HG03571 (cell line): ENCODE results near the gene CFAP20DC.
"Not testable (repeated sequence)": the region's sequence is repeated elsewhere in the genome, so short reads cannot be mapped to it uniquely, and the experiment has no call there.

Experiments
- ATAC-seq: cut with Tn5 transposase; IDR thresholded peaks from one replicate; pipeline ENCODE4 v1.9.1; 2021; ENCODE audit not compliant: unreplicated experiment

The CFAP20DC gene

GRCh38 chr3:59023612-59024011 lies 26.2 kb downstream of the CFAP20DC start:
- no peak for ATAC-seq

DNA sequence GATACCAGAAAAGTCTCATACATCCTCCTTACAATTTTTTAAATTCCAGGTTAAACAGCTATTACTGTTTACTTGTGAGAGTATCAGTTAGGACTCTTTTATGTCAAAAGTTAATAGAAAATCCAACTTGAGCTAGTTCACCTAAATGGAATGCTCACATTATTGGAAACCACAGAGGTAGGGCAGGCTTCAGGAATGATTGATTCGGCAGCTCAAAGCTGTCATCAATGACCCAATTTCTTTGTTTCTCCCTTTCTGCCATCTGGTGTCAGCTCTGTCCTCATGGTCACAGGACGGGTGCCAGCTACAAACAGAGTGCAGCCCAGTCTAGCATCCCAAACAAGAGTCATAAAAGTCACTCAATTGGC lies 32.2 kb downstream of the CFAP20DC start:
- ATAC-seq, result no peak

- ATAC-seq, result no peak
These were observed 32.8 kb downstream of the CFAP20DC start for GRCh38 chr3:59016930-59017616.

DNA sequence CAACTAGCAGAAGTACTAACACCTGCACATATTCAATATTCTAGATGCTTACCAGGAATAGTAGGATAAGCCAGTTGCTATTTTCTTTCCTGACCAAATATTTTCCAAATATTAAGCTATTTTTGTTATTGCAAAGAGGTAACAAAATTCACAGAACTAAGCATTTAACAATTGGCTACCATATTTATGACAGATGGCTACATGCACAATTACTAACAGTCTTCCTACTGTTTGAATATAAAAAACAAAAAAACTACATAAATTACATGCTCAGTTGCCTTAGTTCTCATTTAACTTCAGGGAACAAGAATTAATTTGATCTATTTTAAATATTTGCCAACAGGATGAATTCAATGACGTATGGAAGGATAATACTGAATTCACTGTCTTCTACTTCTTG lies 36.2 kb downstream of the CFAP20DC start:
- ATAC-seq, result no peak

GRCh38 chr3:59006634-59007517 lies 42.9 kb downstream of the CFAP20DC start:
- ATAC-seq, result no peak

DNA sequence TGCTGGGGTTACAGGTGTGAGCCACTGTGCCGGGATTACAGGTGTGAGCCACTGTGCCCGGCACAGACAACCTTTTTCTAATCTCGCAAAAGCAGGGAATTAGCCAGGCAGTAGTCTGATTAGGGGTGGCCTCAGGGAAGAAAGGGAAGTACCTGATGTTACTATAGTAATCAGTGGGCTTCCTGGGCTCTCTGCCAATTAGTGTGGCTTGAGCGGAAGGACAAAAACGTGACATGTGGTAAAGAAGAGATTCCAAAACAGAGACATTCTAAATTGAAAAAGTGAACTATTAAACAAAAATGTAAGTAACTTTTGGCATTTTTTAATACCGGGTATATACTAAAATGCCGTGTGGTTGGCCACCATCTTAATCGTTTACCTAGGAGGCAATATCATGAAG lies 48.1 kb downstream of the CFAP20DC start:
- no peak for ATAC-seq

GRCh38 chr3:58999774-59000160 lies 50.1 kb downstream of the CFAP20DC start:
- no peak for ATAC-seq

GRCh38 chr3:58999134-58999773 lies 50.6 kb downstream of the CFAP20DC start:
- ATAC-seq, result no peak

DNA sequence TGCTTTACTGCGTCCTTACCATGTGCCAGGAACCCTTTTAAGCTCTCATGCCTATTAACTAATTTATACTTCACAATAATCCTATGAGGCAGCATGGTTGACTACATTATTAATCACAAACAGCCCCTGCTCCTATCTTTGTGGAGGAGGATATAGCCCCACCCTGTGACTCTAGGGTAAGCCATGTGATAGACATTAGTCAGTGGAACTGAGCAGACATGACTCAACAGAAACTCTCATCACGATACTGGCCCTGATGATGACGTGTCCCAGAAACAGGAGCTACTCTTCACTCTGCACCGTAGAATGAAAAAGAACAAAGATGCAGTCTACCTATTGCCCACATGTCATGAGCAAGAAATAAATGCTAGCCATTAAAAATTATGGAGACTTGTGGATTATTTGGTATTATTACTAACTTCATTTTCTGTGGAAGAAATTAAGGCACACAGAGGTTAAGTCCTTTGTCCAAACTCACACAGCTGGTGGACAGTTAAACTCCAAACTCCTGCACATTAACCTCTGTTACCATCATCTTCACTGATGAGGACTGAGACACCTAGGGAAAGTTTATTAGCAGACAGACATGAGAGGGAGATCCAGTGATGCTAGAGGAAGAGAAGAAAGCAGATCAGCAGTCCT lies 51.2 kb downstream of the CFAP20DC start:
- ATAC-seq, result no peak

GRCh38 chr3:58996730-58997129 lies 53.1 kb downstream of the CFAP20DC start:
- no peak for ATAC-seq

GRCh38 chr3:58994746-58995330 lies 55.0 kb downstream of the CFAP20DC start:
- no peak for ATAC-seq

GRCh38 chr3:58993547-58993946 lies 56.3 kb downstream of the CFAP20DC start:
- ATAC-seq, result no peak

DNA sequence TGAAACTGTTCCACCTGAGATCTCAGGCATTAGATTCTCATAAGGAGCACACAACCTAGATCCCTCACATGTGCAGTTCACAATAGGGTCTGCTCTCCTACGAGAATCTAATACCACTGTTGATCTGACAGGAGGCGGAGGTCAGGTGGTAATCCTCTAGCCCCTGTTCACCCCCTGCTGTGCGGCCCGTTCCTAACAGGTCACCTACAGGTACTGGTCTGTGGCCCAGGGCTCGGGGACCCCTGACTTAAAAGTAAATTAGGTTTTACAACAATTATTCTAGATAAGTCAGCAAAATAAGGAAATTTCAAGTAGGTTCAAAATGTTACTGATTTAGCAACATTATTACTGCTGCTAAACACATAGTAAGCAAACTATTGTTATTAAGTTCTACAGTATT lies 58.2 kb downstream of the CFAP20DC start:
- ATAC-seq, result no peak

DNA sequence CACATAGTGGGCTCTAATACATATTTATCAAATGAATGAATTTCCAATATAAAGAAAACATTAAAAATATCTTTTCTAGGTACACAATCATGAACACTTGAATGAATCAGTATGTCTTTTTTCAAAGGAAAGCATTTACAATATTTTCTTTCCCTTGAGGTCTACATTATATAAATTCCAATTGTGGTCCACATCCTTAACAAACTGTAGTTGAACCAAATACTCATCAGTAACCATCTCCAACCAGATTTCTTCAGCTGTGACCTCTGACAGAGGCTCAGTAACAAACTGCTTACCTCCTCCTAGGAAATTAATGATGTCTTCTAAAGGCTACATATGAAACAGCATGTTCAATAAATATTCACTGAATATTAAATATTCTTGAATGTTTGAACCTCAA lies 58.8 kb downstream of the CFAP20DC start:
- ATAC-seq, result no peak

DNA sequence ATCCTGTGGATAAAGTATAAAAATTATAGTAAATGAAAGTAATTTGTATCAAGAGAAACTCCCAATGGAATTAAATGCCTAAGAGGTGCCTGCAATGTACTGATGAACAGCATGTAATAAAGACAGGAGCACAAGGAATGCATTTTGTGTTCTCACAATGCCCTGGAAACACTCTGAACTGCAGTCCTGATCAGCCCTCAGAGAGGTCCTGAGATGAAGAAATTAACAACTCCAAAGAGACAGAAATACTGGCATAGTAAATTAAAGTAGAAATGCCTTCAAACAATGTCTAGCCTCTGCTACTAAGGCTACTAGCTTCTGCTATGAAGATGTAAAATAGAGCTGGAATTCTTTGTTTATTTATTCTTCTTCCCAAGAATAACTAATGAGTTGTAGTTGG lies 59.9 kb downstream of the CFAP20DC start:
- ATAC-seq, result no peak

- no peak for ATAC-seq
These were observed 60.7 kb downstream of the CFAP20DC start for GRCh38 chr3:58989163-58989562.

DNA sequence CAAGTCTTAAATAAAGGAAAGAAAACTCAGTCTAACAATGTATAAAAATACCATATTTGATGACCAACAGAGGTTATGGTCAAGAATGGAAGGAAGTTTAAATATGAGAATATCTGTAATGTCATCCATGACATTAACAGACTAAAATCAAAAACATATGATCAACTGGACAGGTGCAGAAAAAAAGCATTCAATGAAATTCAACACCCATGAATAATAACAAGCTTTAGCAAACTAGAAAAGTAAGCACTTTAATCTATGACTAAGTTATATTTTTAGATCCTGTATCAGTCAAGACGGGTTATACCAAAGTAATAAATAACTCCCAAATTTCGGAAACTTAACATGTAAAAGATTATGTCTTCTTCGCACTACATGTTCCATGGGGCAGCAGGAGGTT lies 61.8 kb downstream of the CFAP20DC start:
- no peak for ATAC-seq

GRCh38 chr3:58986654-58987053 lies 63.2 kb downstream of the CFAP20DC start:
- no peak for ATAC-seq

GRCh38 chr3:58979840-58980239 lies 70.0 kb downstream of the CFAP20DC start:
- no peak for ATAC-seq

GRCh38 chr3:58973796-58974195 lies 76.0 kb downstream of the CFAP20DC start:
- ATAC-seq, result no peak

DNA sequence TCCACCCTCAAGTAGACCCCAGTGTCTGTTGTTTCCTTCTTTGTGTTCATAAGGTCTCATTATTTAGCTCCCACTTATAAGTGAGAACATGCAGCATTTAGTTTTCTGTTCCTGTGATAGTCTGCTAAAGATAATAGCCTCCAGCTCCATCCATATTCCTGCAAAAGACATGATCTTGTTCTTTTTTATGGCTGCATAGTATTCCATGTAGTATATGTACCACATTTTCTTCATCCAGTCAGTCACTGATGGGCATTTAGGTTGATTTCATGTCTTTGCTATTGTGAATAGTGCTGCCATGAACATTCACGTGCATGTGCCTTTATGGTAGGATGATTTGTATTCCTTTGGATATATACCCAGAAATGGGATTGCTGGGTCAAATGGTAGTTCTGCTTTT lies 82.0 kb downstream of the CFAP20DC start:
- ATAC-seq, result not testable (repeated sequence)
